Measurements from ENCODE around the gene GAB2.
"Not testable (repeated sequence)": the region's sequence is repeated elsewhere in the genome, so short reads cannot be mapped to it uniquely, and the experiment has no call there.

Gene GAB2

DNA sequence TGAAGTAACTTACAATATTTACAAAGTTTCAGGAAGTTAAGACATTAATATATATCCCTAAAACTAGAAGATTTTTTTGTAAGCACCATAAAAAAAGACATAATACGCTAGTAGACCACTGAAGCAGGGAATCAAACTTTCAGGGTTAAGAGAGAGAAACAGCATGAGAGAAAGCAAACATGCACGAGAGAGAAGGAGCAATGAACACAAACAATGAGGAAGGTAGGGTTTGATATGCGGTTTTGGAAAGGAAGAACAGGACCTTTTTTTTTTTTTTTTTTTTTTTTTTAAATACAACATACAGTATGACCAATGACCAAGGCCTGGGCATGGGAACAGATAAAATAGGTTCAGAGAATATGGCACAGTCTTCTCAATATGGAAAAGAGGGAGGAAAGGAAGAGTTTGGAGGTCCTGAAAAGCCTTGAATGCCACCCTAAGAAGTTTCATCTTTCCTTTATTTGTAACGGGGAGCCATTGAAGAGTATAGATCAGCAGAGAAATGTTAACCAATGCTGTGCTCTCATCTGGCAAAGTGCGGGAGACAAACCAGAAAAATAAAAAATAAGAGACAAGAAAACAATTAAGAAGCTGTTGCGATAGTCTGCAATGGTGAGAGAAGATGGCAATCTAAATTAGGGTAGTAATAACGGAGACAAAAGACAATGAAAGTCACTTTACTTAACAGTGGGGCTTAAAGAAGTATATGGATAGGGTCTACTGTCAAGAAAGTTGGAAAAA lies 127.9 kb downstream of the GAB2 start:
- no peaks in the 10 kb centered on the region for H3K27me3 ChIP-seq (ENCODE audit: control insufficient read depth, insufficient read depth, low read length)
- no peak overlapping the region for H3K4me3 ChIP-seq (ENCODE audit: low read length)
- H3K9ac ChIP-seq (ENCODE audit: low read length) = no peak overlapping the region
- no peaks in the 10 kb centered on the region for H3K4me1 ChIP-seq (ENCODE audit: control insufficient read depth, insufficient read depth, low read length)
- no peaks in the 10 kb centered on the region for H3K36me3 ChIP-seq (ENCODE audit: control insufficient read depth, insufficient read depth, low read length)
- H3K27ac ChIP-seq (ENCODE audit: low read depth, low read length) = no peak overlapping the region

DNA sequence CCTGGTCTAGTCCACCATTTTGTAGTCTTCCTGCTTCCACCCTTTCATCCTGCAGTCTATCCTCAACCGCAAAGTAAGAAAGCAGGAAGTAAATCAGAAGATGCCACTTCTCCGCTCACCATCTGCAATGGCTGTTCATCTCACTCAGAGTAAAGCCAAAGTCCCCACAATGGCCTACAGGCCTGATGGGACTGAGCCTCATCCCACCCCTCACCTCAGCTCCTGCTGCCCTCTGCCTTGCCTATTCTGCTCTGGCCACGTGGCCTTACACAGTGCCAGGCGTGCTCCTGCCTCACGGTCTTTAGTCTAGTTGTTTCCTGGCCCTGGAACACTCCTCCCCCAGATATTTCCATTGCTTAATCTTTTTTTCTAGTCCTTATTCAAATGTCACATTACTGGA lies 133.4 kb downstream of the GAB2 start:
- H3K27me3 ChIP-seq (ENCODE audit: control insufficient read depth, insufficient read depth, low read length) = no peaks in the 10 kb centered on the region
- H3K27ac ChIP-seq (ENCODE audit: low read depth, low read length) = no peak overlapping the region
- no peak overlapping the region for H3K4me3 ChIP-seq (ENCODE audit: low read length)
- no peaks in the 10 kb centered on the region for H3K36me3 ChIP-seq (ENCODE audit: control insufficient read depth, insufficient read depth, low read length)
- H3K9ac ChIP-seq (ENCODE audit: low read length) = no peak overlapping the region
- H3K4me1 ChIP-seq (ENCODE audit: control insufficient read depth, insufficient read depth, low read length) = no peaks in the 10 kb centered on the region

DNA sequence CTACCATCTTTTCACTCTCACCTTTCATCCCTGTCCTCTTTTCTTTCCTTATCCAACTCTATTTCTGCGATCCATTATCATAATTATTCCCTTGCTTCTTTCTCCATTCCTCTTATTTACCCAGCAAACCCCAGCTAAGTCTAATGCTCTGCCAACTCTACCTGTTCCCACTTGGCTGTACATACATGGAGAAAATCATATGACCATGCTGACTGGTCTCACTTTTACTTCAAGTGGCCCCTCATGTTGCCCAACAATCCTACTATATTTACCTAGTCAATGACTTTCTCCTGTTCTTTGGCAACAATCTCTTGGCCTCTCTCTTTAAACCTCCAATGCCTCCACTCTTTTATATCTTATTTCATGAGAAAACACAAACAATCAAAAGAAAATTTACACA lies 134.8 kb downstream of the GAB2 start:
- no peaks in the 10 kb centered on the region for H3K4me1 ChIP-seq (ENCODE audit: control insufficient read depth, insufficient read depth, low read length)
- H3K4me3 ChIP-seq (ENCODE audit: low read length) = no peak overlapping the region
- H3K27ac ChIP-seq (ENCODE audit: low read depth, low read length) = no peak overlapping the region
- H3K9ac ChIP-seq (ENCODE audit: low read length) = no peak overlapping the region
- H3K36me3 ChIP-seq (ENCODE audit: control insufficient read depth, insufficient read depth, low read length) = no peaks in the 10 kb centered on the region
- no peaks in the 10 kb centered on the region for H3K27me3 ChIP-seq (ENCODE audit: control insufficient read depth, insufficient read depth, low read length)

DNA sequence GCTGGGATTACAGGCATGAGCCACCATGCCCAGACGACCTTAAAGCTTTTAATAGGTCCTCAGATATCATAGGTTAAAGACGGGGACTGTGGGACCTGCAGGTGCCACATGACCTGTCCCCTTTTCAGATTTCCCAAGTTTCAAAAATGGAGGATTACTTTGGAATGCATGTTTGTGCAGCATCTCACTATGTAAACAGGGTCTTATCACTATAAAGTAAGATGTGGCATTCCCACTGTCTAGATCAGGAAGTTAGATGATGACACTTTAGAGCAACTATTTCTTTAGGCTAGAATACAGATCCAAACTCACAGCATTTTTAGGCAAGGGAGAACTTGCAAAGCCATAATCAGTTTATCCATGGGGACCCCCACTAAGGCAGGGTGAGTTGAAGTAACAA lies 136.1 kb downstream of the GAB2 start:
- Histone ChIP-seq H3K27me3 (ENCODE audit: control insufficient read depth, insufficient read depth, low read length) (no peaks in the 10 kb centered on the region), H3K27ac (ENCODE audit: low read depth, low read length) (no peak overlapping the region), H3K36me3 (ENCODE audit: control insufficient read depth, insufficient read depth, low read length) (no peaks in the 10 kb centered on the region), H3K4me3 (ENCODE audit: low read length) (no peak overlapping the region), H3K4me1 (ENCODE audit: control insufficient read depth, insufficient read depth, low read length) (no peaks in the 10 kb centered on the region), H3K9ac (ENCODE audit: low read length) (no peak overlapping the region)

DNA sequence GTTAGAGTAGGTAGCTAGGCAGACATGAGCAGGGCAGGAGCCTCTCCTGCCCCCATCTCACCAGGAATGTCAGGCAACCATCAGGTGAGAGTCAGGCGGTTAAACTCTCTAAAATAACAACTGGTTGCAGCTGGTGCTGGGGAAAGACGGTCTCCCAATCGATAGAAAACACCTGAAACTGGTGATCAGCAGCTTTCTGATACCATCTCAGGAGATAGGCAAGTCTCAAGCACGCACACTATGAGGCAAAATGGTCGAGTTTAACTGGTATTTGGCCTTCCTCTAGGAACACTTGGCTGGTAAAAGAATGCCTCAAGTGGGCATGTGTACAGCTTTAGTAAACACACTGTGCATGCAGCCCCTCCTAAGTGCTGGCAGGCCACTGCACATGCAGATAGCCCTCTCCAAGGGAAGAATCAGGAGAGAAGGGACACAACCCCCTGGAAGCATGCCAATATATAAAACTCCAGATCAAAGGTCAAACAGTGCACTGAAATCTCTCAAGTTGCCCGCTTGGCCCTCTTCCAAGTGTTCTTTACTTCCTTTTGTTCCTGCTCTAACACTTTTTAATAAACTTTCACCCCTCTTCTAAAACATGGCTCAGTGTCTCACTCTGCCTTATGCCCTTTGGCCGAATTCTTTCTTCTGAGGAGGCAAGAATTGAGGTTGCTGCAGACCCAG lies 140.2 kb downstream of the GAB2 start:
- H3K27ac ChIP-seq (ENCODE audit: low read depth, low read length) = no peak overlapping the region

DNA sequence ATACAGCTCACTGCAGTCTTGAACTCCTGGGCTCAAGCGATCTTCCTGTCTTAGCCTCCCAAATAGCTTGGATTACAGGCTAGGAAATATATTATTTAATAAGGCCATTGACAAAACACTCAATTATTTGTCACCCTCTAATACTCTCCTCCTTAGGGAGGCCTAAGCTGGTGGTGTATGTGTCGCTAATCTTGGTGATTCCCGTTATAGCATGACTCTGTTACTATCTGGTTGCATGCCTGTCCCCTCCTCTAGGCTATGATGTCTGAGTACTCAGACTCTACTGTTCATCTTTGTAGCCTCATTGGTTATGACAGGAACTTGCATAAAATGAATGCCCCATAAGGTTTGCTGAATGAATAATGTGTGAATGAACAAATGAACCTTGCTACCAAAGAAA lies 141.3 kb downstream of the GAB2 start:
- Histone ChIP-seq H3K27ac (ENCODE audit: low read depth, low read length) (no peak overlapping the region), H3K27me3 (ENCODE audit: control insufficient read depth, insufficient read depth, low read length) (no peaks in the 10 kb centered on the region), H3K4me3 (ENCODE audit: low read length) (no peak overlapping the region), H3K9ac (ENCODE audit: low read length) (no peak overlapping the region), H3K36me3 (ENCODE audit: control insufficient read depth, insufficient read depth, low read length) (peaks cover 2% of the 10 kb centered on the region), H3K4me1 (ENCODE audit: control insufficient read depth, insufficient read depth, low read length) (no peaks in the 10 kb centered on the region)

More for the DNA sequence above, 140.2 kb downstream of the GAB2 start:
- no peak overlapping the region for H3K4me3 ChIP-seq (ENCODE audit: low read length)
- H3K36me3 ChIP-seq (ENCODE audit: control insufficient read depth, insufficient read depth, low read length) = peaks cover 2% of the 10 kb centered on the region
- H3K27me3 ChIP-seq (ENCODE audit: control insufficient read depth, insufficient read depth, low read length) = no peaks in the 10 kb centered on the region
- no peak overlapping the region for H3K9ac ChIP-seq (ENCODE audit: low read length)
- H3K4me1 ChIP-seq (ENCODE audit: control insufficient read depth, insufficient read depth, low read length) = no peaks in the 10 kb centered on the region

DNA sequence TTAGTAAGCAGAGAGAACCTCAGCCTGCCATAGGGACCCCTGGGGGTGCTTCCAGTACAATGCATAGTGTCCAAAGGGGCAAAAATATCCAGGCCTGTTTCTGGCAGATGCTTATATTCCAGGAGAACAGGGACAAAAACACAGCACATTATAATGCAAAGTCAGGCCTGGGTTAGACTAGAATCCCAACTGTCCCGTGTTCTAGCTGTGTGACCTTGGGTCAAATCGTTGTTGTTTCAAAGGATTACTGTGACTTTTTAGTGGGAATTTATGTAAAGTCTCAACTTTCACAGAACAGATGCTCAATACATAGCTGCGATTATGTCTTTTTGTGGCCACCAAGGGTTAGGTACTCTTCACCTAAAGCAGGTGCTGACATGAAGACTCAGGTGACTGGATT lies 142.9 kb downstream of the GAB2 start:
- no peak overlapping the region for H3K27ac ChIP-seq (ENCODE audit: low read depth, low read length)
- no peak overlapping the region for H3K4me3 ChIP-seq (ENCODE audit: low read length)
- no peaks in the 10 kb centered on the region for H3K27me3 ChIP-seq (ENCODE audit: control insufficient read depth, insufficient read depth, low read length)
- H3K4me1 ChIP-seq (ENCODE audit: control insufficient read depth, insufficient read depth, low read length) = no peaks in the 10 kb centered on the region
- H3K36me3 ChIP-seq (ENCODE audit: control insufficient read depth, insufficient read depth, low read length) = peaks cover 2% of the 10 kb centered on the region
- no peak overlapping the region for H3K9ac ChIP-seq (ENCODE audit: low read length)

DNA sequence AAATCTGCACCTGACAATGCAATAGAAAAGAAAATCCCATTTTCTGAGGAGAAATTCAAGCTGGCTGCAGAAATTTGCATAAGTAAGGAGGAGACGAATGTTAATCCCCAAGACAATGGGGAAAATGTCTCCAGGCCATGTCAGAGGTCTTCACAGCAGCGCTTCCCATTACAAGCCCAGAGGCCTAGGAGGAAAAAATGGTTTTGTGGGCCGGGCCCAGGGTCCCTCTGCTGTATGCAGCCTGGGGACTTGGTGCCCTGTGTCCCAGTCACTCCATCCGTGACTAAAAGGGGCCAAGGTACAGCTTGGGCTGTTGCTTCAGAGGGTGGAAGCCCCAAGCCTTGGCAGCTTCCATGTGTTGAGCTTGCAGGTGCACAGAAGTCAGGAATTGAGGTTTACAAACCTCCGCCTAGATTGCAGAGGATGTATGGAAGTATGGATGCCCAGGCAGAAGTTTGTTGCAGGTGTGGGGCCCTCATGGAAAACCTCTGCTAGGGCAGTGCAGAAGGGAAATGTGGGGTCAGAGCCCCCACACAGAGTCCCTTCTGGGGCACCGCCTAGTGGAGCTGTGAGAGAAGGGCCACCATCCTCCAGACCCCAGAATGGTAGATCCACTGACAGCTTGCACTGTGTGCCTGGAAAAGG lies 144.9 kb downstream of the GAB2 start:
- H3K27me3 ChIP-seq (ENCODE audit: control insufficient read depth, insufficient read depth, low read length); H3K27ac ChIP-seq (ENCODE audit: low read depth, low read length); H3K36me3 ChIP-seq (ENCODE audit: control insufficient read depth, insufficient read depth, low read length); H3K9ac ChIP-seq (ENCODE audit: low read length); H3K4me1 ChIP-seq (ENCODE audit: control insufficient read depth, insufficient read depth, low read length); H3K4me3 ChIP-seq (ENCODE audit: low read length): not testable (repeated sequence)

DNA sequence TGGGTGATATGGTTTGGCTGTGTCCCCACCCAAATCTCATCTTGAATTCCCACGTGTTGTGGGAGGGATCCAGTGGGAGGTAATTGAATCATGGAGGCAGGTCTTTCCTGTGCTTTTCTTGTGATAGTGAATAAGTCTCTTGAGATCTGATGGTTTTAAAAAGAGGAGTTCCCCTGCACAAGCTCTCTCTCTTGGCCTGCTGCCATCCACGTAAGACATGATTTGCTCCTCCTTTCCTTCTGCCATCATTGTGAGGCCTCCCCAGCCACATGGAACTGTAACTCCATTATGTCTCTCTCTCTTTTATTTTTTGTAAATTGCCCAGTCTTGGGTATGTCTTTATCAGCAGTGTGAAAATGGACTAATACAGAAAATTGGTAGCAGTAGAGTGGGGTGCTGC lies 145.8 kb downstream of the GAB2 start:
- not testable (repeated sequence) for H3K27me3 ChIP-seq (ENCODE audit: control insufficient read depth, insufficient read depth, low read length); H3K4me3 ChIP-seq (ENCODE audit: low read length); H3K27ac ChIP-seq (ENCODE audit: low read depth, low read length); H3K36me3 ChIP-seq (ENCODE audit: control insufficient read depth, insufficient read depth, low read length); H3K9ac ChIP-seq (ENCODE audit: low read length); H3K4me1 ChIP-seq (ENCODE audit: control insufficient read depth, insufficient read depth, low read length)

DNA sequence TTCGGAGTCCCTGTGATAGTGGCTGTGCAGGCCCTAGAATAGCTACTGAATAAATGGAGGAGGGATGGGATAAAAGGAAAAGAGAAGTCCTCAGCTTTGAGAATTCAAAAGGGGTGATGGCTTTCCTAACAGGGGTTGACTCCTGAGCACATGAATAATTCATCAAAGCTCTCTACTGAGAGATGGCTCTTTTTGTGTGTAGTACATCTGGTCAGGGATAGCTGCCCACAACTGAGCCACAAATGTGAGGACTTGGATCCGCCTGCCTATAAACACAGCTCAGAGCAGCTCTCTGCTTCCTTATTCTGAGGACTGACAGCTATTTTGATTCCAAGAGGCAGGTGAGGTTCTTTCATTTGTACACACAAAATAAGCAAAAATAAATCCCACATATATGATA lies 146.6 kb downstream of the GAB2 start:
- H3K9ac ChIP-seq (ENCODE audit: low read length) = no peak overlapping the region
- no peaks in the 10 kb centered on the region for H3K27me3 ChIP-seq (ENCODE audit: control insufficient read depth, insufficient read depth, low read length)
- no peak overlapping the region for H3K27ac ChIP-seq (ENCODE audit: low read depth, low read length)
- no peak overlapping the region for H3K4me3 ChIP-seq (ENCODE audit: low read length)
- no peaks in the 10 kb centered on the region for H3K4me1 ChIP-seq (ENCODE audit: control insufficient read depth, insufficient read depth, low read length)
- peaks cover 2% of the 10 kb centered on the region for H3K36me3 ChIP-seq (ENCODE audit: control insufficient read depth, insufficient read depth, low read length)

DNA sequence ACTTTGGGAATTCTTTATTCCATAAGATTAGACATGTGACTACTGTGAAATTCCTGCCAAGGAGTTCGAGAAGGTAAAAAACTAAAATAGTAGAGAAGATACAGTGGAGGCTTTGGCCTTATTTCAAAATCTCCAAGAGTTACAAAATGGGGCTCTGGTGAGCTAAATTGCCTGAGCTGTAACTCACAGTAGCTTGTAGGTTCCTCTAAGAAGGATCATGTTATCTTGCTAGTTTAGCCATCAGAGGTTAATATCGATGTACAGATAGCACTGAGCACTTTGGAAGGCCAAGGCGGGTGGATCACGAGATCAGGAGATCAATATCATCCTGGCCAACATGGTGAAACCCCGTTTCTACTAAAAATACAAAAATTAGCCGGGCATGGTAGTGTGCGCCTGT lies 147.8 kb downstream of the GAB2 start:
- Histone ChIP-seq H3K4me3 (ENCODE audit: low read length) (no peak overlapping the region), H3K27me3 (ENCODE audit: control insufficient read depth, insufficient read depth, low read length) (no peaks in the 10 kb centered on the region), H3K9ac (ENCODE audit: low read length) (no peak overlapping the region), H3K4me1 (ENCODE audit: control insufficient read depth, insufficient read depth, low read length) (no peaks in the 10 kb centered on the region), H3K36me3 (ENCODE audit: control insufficient read depth, insufficient read depth, low read length) (peaks cover 2% of the 10 kb centered on the region), H3K27ac (ENCODE audit: low read depth, low read length) (no peak overlapping the region)

DNA sequence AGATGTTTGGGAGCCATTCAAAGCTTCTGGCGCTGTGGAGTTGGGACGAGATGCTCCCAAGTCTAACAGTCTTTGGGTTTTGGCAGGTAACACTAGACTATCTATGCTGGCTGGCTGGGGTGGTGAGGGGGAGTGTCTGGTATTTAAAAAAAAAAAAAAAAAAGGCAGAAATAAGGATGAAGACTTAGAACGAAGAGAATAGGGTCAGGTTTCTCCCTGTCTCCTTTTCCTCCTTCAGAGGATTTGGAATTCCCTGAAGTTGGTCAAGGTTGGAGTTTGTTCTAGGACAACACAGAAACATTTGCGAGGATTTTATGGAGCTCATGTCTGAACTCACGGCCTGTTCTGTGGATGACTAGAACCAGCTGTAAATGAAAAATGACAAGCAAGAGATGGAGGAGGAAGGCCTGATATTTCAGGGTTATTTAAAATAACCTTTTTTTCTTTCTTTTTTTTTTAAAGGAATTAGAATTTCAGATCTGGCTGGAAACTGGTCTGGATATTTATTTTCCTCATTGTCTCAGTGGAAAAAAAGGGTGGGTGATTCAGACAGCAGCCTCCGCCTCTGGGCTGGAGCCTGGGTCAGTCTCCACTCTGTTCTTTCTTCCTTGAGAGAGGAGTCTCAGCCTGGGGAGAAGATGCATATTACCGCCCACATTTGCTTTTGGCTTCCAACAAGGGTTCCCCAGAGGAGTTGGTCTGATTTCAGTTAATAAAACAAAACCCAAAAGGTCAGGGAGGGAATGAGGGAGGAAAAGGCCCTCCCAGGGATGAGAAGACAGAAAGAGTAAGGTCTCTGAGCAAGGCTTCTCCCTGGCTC lies 148.8 kb downstream of the GAB2 start:
- H3K4me1 ChIP-seq (ENCODE audit: control insufficient read depth, insufficient read depth, low read length) = no peaks in the 10 kb centered on the region
- no peak overlapping the region for H3K9ac ChIP-seq (ENCODE audit: low read length)
- no peaks in the 10 kb centered on the region for H3K27me3 ChIP-seq (ENCODE audit: control insufficient read depth, insufficient read depth, low read length)
- H3K36me3 ChIP-seq (ENCODE audit: control insufficient read depth, insufficient read depth, low read length) = no peaks in the 10 kb centered on the region
- H3K27ac ChIP-seq (ENCODE audit: low read depth, low read length) = peak overlapping the region; percentile 51
- H3K4me3 ChIP-seq (ENCODE audit: low read length) = no peak overlapping the region
